Pulmonary artery endothelial cell (primary cell): Measurements from ENCODE around the gene LRRC23. TPM values are rescaled to one million over a fixed set of nuclear protein-coding genes. Genes with fewer than 3 reads are reported as not detected.
"Not testable (repeated sequence)": the region's sequence is repeated elsewhere in the genome, so short reads cannot be mapped to it uniquely, and the experiment has no call there.

Experiments
- DNase-seq: peaks from one replicate; pipeline ENCODE4 v3.0.0-alpha.2; 2011; ENCODE audit warnings: low read depth, low spot score
- total RNA-seq: library from RNA; depleted of rRNA; stranded (reverse); fragments of >200 nt; gene quantifications from 2 replicates; pipeline ENCODE4 v1.2.3, GENCODE V29; 2014

LRRC23 gene
- total RNA-seq, 1 donor from 2014 or later, result 4.4 TPM

DNA sequence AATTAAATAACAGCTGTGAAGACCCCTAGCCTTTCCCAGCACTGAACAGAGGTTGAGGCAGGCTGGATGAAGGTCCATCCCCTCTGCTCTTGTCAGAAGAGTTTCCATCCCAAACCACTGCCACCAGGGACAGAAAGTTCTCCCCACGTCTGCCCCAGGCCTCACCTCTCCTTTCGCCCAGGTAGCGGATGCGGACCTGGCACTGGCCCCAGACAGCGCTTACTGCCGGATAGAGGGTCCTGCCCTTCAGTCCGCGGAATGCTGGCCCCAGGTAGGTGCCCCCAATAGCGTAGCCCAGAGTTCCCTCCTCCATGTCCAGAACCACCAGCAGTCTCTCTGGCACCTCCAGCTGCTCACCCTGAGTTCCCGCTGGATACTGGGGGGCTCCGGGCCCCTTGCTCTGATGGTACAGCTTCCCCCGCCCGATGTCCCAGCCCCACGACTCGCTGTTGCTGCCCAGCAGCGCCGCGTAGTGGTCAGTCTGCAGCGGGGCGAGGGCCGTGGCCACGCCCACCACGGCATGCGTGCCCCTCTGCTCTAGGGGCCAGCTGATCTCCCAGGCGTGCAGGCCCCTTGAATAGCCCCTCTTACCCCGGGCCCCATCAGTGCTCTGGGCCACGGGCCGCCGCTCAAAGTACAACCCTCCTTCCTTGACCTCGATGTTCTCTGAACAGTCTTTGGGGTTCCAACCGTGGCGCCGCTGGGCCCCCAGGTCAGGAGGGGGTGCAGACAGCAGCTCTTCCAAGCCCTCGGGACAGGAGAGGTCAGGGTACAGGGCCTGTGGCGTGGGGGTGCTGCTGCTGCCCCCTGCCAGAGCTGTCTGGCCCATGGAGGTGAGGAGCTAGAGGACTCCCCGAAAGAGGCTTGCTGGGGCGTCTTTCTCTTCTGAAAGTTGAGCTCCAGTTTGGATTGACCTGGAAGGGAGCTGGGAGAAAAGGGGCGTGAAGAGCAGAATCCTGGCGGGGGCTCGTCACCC, 32.3 kb upstream of the LRRC23 start:
- no peak for DNase-seq

DNA sequence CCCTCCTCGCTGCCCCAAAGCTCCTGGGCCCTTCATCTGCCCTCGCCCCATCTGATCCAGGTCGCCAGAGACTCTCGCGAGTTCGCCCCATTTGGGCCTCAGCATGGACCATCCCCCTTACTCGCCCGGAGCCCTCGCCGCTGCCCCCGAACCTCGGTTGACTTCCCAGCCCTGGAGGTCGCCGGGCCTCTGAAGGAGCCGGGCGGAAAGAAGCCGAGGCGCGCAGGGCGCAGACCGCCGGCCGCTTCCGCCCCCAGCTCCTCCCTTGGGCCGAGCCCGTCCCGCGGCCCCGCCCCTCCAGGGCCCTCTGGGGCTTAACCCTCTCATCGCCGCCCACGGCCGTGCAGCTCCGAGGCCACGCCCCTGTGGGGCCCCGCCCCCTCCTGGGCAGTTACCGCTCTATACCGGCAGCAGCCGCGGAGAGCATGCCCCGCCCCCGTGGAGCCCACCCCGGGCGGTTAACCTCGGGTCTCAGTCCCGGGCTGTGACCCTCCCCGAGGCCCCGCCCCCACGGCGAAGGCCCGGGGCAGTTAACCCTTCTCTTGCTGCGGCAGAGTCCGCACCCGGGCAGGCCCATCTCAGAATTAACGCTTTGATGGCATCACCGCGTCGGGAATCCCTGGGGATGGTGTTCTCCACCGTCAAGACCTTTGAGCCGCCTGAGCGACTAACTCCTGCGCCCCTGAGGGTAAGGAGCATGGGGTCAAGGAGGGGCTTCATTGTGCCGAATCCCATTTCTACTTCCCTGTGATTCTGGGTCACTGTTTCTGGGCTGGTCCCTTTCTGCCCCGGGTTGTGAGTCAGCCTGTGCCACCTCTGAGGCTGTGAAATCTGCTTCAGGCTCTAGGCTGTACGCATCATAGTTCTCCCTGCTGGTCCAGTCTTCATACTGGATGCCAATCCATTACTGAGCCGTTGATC, 31.3 kb upstream of the LRRC23 start, which contains the start of gene SPSB2:
Gene SPSB2, minus strand, starts transcription at position 210 of the 921 bp plus-strand sequence. CDS start 402 bp downstream, outside the sequence.
- DNase-seq, result peak; percentile 77

DNA sequence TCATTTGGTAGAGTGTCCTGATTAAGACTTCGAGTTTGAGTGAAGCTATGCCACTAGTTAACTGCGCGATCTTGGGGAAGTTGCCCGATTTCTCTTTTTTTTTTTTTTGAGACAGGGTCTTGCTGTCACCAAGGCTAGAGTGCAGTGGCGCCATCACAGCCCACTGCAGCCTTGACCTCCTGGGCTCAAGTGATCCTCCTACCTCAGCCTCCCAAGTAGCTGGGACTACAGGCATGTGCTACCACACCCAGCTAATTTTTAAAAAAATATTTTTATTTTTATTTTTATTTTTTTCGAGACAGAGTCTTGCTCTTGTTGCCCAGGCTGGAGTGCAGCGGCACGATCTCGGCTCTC, 30.6 kb upstream of the LRRC23 start:
- not testable (repeated sequence) for DNase-seq

DNA sequence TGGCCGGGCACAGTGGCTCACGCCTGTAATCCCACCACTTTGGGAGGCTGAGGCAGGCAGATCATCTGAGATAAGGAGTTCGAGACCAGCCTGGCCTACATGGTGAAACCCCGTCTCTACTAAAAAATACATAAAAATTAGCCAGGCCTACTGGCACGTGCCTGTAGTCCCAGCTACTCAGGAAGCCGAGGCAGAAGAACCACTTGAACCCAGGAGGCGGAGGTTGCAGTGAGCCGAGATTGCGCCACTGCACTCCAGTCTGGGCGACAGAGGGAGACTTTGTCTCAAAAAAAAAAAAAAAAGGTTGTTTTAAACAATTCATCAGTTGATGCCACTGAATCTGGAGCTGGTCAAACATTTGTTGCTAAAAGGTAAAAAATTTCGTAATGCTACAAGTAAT, 24.8 kb upstream of the LRRC23 start:
- DNase-seq, result not testable (repeated sequence)

DNA sequence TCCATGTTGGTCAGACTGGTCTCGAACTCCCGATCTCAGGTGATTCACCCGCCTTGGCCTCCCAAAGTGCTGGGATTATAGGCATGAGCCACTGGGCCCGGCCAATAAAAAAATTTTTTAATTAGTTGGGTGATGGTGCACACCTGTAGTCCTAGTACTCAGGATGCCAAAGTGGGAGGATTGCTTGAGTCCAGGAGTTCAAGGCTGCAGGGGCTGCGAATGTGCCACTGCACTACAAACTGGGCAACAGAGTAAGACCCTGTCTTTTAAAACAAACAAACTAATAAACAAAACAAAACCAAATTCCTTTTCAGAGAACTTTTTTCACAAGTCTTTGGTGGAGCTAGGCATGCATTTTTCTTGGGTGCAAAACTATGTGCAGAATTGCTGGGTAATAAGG, 21.4 kb upstream of the LRRC23 start:
- DNase-seq, result no peak

DNA sequence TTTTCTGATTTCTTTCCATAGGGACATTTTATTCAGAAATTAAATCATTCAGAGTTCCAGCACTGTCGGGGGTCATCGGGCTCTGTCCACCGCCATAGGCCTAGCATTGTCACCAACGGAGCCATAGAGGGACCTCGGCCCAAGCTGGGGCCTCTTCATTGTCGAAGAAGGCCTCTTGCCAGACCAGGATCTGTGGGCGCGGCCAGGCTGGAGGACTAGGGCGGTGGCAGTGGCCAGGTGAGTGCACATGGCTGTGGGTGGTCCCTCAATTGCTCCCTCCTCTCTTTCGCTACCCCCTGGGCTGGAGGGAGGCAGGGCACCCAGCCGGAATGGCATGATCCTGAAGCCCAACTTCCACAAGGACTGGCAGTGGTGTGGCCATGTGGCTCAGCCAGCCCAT, 20.9 kb upstream of the LRRC23 start:
- DNase-seq, result no peak

DNA sequence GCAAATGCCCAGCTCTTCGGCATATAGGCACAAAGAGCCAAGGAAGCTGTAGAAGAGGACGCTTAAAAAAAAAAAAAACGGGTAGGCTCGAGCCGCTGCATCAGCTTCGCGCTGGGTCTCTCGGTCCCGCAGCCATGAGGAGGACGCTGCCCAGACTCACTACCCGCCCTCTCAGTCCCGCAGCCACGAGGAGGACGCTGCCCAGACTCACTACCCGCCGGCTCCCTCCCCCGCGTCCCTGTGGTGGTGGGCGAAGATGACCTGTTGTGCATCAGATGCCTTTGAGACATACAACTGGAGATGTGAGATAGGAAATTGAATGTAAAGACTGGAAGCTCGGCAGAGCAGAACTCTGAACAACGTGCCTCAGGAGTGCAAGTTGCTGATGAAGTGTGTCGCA, 20.1 kb upstream of the LRRC23 start:
- DNase-seq, result no peak

DNA sequence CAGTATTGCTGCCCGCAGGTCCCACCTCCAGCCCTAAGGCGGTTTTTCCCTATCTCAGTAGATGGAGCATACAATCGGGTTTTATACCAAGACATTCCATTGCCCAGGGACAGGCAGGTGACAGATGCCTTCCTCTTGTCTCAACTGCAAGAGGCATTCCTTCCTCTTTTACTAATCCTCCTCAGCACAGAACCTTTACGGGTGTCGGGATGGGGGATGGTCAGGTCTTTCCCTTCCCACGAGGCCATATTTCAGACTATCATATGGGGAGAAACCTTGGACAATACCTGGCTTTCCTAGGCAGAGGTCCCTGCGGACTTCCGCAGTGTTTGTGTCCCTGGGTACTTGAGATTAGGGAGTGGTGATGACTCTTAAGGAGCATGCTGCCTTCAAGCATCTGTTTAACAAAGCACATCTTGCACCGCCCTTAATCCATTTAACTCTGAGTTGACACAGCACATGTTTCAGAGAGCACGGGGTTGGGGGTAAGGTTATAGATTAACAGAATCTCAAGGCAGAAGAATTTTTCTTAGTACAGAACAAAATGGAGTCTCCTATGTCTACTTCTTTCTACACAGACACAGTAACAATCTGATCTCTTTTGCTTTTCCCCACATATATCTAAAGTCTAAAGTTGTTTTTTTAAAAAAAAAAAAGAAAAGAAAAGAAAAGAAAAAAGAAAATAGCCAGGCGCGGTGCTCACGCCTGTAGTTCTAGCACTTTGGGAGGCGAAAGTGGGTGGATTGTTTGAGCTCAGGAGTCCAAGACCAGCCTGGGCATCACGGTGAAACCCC, 18.2 kb upstream of the LRRC23 start:
- DNase-seq, result not testable (repeated sequence)

DNA sequence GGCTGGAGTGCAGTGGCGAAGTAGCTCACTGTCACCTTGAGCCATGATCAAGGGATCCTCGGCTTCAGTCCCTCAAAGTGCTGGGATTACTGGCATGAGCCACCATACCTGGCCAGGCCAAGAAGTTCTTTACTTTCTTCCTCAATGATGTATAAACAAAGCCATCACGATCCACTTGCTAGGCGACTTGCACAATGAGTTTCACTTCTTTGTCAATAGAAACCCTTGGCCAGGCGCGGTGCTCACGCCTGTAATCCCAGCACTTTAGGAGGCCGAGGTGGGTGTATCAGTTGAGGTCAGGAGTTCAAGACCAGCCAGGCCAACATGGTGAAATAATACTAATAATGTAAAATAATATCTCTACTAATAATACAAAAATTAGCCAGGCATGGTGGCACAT, 17.2 kb upstream of the LRRC23 start:
- no peak for DNase-seq

DNA sequence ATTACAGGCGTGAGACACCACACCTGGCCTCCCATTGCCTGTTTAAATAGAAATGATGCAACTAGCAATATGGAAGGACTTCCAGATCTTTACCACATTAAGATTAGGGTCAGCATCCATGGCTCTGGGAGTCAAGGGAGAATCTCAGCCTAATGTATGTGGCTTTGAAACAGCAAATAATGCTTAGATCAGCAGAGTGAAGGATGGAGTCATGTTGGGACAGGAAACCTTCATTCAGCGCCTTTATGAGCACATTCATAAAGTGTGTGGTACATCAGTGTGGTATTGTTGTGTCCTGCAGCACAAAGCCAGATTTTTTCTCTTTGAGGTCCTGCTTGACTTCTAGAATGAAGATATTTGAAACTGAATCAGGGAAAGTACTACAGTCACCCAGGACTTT, 16.3 kb upstream of the LRRC23 start:
- no peak for DNase-seq

DNA sequence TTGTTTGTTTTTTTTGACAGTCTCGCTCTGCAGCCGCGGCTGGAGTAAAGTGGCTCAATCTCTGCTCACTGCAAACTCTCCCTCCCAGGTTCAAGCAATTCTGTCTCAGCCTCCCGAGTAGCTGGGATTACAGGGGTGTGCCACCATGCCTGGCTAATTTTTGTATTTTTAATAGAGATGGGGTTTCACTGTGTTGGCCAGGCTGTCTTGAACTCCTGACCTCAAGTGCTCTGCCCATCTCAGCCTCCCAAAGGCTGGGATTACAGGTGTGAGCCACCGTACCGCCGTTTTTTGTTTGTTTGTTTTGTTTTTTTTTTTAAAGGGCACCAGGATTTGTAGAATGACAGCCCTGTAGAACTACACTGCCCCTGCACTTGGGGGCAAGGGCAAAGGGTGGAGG, 15.8 kb upstream of the LRRC23 start:
- not testable (repeated sequence) for DNase-seq

DNA sequence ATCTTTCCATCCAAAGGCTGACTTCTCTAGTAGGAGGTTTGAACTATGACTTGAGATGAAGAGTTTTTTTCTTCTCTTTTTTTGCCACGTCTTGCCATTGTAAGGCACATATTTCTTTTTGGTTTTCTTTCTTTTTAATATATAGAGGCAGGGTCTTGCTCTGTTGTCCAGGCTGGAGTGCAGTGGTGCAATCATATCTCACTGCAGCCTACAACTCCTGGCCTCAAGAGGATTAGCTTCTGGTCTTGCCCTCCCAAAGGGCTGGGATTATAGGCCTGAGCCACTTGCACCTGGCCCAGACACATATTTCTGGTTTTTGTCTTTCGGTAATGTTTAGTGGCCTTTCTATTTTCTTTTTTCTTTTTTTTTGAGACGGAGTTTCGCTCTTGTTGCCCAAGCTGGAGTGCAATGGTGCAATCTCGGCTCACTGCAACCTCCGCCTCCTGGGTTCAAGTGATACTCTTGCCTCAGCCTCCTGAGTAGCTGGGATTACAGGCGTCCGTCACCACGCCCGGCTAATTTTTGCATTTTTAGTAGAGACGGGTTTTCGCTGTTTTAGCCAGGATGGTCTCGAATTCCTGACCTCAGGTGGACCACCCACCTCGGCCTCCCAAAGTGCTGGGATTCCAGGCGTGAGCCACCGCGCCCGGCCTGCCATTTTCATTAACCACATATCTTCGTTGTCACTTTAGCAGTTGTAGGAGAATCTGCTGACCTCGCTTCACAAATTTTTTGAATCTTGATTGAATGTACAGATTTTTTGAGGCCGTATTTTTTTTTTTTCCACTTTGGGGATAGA, 14.6 kb upstream of the LRRC23 start:
- DNase-seq, result not testable (repeated sequence)

DNA sequence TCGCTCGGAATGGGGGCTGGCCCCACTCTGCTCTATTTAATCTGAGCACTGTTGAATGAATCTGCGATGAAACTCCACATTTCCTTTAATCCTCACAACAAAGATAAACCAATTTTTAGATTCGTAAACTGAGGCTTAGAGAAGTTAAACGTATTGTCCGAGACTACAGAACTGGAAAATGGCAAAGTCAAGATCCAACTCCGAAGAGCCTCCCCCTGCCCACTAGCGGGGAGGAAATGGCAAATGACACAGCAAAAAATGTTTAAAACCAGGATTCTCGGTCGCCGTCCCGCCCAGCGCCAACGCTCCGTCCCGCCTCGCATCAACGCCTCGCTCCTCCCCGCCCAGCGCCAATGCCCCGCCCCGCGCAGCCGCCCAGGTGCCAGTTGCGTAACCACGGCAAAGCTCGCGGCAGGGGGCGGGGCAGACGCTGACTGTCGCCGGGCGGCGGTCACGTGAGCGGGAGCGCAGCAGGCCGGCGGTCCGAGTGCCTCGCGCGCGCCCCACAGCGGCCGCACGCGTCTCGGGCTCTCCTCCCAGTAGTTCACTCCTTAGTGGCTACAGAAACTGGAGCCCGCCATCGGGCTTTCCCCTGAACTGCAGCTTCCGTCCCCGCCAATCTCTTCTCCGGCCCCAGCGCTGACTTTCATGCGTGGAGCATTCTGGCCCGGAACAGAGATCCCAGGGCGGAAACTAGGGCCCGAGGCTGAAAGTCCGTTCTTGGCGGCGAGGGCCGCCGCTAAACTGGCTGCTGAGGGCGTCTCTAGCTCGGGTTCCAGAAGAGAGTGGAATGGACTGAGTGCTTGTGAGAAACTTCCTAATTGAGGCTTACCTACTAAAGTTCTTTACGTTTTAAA, 13.6 kb upstream of the LRRC23 start:
- DNase-seq, result peak; percentile 86

DNA sequence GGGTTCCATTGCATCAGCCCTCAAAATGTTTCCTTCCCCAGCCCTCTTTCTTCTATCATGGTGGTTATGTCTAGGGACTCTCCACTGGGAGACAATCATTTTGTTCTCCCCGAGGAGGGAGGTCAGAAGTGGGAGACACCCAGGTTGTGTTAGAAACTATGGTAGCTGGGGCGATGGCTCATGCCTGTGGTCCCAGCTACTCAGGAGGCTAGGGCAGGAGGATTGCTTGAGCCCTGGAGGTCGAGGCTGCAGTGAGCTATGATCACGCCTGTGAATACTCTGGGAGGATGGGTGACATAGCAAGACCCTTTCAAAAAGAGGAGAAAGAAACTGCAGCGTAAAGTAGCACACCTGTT, 13.0 kb upstream of the LRRC23 start:
- no peak for DNase-seq

DNA sequence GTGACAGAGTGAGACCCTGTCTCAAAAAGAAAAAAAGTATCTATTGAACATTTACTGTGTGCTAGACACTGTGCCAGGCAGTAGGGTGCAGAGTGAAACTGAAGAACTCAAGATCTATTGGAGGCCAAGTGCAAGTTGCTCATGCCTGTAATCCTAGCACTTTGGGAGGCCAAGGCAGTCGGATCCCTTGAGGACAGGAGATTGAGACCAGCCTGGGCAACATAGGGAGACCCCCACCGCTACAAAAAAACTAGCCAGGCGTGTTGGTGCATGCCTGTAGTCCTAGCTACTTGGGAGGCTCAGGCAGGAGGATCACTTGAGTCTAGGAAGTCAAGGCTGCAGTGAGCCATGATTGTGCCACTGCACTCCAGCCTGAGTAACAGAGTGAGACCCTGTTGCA, 11.9 kb upstream of the LRRC23 start:
- not testable (repeated sequence) for DNase-seq

DNA sequence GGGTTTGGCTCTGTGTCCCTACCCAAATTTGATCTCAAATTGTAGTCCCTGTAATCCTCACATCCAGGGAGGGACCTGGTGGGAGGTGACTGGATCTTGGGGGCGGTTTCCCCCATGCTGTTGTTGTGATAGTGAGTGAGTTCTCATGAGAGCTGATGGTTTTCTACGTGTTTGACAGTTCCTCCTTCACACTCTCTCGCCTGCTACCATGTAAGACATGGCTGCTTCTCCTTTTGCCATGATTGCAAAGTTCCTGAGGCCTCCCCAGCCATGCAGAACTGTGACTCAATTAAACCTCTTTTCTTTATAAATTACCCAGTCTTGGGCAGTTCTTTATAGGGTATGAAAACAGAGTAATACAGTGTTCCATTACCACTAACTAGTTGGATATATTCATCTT, 10.3 kb upstream of the LRRC23 start:
- DNase-seq, result no peak

DNA sequence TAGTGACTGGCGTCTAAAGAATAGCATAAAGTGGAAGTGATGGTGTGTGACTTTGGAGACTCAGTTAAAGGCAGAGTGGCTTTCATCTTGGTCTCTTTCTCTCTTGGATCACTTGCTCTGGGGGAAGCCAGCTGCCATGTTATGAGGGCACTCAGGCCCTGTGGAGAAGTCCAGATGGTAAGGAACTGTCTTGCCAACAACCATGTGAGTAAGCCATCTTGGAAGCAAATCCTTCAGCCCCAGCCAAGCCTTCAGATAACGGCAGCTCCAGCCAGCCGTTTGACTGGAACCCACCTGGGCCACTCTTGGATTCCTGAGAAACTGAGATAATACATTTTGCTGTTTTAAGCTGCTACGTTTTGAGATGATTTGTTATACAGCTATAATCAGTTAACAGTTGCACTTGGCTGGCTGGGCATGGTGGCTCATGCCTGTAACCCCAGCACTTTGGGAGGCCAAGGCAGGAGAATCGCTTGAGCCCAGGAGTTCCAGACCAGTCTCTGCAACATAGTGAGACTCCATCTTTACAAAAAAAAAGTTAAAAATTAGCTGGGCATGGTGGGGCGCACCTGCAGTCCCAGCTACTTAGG, 7.7 kb upstream of the LRRC23 start:
- DNase-seq, result no peak

DNA sequence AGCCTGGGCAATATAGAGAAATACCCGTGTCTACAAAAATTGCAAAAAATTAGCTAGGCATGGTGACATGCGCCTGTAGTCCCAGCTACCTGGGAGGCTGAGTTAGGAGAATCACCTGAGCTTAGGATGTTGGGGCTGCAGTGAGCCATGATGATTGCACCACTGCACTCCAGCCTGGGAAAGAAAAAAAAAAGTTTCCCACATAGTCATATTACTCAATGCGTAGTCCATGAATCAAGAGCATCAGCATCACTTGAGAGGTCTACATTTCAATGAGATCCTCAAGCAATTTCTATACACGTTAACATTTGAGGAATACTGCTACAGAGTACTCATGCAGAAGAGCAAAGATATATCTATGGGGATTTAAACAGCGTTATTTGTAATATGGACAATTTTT, 5.2 kb upstream of the LRRC23 start:
- DNase-seq, result no peak

DNA sequence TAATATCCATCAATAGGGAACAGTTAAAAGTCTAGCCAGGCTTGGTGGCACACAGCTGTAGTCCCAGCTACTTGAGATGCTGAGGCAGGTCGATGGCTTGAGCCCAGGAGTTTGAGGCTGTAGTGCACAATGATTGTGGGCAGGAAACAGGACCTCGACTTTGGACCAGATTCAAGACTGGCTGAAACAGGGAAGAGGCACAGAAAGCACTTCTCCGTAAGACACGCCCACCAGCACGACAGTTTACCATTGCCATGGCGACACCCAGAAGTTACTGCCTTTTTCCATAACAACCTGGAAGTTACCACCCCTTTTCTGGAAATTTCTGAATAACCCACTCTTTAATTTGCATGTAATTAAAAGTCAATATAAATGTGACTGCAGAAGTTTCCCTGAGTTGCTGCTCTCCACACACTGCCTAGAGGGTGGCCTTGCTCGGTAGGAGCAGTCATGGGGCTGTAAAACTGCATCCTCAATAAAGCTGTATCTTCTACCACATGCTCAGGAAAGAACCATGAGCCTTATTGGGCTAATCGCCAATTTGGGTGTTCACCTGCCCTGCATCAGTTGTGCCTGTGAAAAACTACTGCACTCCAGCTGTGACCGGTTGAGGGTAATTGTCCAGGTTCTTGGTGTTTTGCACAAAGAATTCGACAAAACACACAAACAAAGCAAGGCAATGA, 4.6 kb upstream of the LRRC23 start:
- peak; percentile 51 for DNase-seq
